T1000 (cell line): ENCODE results near the gene SCARB1.
"Not testable (repeated sequence)": the region's sequence is repeated elsewhere in the genome, so short reads cannot be mapped to it uniquely, and the experiment has no call there.

Source experiments
- DNase-seq: peaks from one replicate; lab custom pipeline; 2025; ENCODE audit warnings: mixed read lengths; lab: John Stamatoyannopoulos, UW

The SCARB1 gene

DNA sequence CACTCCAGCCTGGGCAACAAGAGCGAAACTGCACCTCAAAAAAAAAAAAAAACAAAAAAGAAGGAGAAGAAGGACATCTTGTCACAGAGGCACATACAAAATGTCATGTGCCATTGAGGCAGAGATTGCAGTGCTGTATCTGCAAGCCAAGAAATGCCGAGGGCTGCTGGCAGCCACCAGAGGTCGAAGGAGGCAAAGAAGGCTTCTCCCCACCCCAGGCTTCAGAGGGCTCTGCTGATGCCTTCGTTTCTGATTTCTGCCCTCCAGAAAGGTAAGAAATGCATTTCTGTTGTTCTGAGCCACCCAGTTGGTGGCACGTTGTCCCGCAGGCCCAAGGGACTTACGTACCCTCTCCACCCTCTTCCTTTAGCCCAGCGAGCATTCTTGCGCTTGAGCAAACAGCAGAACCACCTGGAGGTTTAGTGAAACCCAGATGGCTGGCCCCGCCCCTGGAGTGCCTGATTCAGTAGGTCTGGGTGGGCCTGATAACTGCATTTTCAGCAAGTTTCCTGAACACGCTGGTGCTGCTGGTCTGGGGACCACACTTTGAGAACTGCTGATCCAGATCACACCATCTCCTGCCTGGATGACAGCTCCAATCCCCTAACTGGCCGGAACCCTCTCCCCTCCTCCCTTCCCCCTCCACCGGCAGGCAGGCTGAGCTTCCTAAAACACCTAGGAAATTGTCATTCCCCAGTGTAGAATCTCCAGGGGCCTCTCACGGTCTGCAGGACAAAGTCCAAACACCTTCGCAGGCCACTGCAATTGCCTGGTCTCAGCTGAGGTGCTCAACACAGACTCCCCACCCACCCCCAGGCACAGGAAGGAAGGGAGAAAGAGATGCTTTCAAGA, 21.1 kb upstream of the SCARB1 start:
- DNase-seq: no peak

DNA sequence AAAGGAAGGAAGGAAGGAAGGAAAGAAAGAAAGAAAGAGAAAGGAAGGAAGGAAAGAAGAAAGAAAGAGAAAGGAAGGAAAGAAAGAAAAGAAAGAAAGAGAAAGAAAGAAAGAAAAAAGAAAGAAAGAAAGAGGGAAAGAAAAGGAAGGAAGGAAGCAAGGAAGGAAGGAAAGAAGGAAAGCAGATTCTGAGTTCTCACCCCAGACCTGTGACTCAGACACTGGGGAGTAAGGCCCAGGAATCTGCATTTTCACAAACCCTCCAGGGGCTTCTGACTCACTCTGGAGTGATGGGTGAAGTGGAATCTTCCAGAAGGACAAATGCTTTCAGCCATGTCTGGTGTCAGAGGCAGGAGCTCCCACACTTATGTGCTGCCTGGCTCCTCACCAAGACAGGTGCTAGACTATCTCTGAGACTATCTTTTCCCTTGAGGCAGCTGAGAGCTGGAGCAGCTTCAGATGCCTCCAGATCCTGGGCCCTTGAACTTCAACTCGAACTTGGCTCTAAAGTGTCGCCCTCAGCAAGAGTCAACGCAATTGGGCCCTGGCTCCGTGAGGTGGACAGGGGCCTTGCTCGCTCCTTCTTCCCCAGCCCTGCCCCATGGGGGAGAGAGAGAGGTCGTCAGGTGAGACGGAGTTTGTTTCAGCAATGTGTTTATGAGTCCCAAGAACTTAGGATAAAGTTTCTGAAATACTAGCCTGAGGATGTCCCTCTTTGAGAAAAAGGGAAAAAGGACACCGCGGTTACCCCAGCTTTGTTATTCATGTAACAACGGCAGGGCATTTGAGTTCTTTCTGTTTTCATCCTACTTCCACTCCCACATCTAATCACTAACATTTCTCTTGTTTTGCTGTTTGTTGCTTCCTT, 19.8 kb upstream of the SCARB1 start:
- DNase-seq: no peak

DNA sequence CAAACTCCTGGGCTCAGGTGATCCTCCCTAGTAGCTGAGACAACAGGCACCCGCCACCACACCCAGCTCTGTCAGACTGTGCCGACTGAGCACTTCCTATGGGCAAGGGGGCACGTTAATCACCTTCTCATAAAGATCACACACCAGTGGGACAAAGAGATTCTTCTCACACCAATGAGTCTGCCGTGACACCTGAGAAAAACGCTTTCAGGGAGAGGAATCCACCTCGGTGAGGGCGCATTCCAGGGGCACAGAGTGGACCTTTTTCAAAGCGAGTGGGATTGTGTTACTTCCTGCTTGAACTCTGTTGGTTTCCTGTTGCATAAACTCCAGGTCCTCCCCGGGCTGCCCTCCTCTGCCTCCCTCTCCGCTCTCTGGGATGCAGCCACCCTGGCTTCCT, 17.5 kb upstream of the SCARB1 start:
- DNase-seq: no peak

DNA sequence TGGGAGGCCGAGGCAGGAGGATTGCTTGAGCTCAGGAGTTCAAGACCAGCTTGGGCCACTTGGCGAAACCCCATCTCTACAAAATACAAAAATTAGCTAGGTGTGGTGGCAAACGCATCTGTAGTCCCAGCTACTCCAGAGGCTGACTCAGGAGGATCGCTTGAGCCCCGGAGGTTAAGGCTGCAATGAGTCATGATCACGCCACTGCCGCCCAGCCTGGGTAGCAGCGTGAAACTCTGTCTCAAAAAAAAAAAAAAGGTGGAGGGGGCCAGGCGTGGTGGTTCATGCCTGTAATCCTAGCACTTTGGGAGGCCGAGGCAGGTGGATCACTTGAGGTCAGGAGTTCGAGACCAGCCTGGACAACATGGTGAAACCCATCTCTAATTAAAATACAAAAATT, 16.7 kb upstream of the SCARB1 start:
- DNase-seq: not testable (repeated sequence)

DNA sequence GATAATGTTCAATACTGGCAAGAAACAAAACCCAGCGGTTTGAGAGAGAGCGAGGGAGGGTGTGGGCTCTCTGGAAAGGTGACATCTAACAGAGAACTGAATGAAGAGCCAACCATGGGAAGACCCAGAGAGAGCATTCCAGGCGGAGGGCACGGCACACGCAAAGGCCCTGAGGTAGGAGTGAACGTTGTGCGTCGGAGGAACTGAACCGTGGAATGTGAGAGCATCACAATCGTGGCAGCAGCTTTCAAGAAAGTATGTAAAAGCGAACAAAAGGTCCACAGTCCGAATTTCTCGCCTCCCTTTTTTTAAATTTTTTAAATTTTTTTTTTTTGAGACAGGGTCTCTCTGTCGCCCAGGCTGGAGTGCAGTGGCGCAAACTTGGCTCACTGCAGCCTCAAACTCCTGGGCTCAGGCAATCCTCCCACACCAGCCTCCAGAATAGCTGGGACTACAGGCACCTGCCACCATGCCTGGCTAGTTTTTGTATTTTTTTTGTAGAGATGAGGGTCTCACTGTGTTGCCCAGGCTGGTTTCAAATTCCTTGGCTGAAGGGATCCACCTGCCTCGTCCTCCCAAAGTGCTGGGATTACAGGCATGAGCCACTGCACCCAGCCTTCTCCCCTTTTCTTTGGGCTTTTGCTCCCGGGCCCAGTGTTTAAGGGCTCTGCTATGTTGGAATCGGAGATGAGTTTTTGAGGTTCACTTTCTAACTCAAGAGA, 15.3 kb upstream of the SCARB1 start:
- no peak for DNase-seq

DNA sequence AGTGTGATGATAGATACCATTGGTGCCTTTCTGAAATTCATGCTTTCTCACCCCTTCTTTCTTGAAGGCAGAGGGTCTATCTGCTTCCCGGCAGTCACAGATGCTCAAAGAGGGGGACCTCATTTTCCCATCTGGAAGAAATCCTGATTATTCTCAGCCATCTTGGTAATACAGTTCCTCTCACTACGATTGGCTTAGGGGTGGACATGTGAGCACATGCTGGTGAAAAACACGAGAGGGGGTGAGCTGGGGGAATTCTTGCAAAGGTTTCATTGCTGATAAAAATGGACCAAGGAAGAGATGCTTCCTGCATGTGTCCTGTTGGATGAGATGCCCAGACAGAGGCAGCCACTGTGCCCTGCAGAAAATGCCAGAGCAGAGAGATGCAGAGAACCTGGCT, 13.8 kb upstream of the SCARB1 start:
- no peak for DNase-seq

DNA sequence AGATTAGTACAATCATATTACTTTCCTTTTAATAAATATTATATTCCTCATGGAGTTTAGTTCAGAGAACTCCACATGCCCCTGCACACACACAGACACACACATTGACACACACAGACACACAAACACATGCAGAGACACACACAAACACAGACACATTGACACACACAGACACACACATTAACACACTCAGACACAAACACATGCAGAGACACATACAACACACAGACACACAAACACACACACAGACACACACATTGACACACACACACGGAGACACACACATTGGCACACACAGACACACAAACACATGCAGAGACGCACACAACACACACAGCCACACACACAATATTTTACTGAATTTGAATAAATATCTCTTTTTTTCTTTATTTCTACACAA, 12.5 kb upstream of the SCARB1 start:
- no peak for DNase-seq

DNA sequence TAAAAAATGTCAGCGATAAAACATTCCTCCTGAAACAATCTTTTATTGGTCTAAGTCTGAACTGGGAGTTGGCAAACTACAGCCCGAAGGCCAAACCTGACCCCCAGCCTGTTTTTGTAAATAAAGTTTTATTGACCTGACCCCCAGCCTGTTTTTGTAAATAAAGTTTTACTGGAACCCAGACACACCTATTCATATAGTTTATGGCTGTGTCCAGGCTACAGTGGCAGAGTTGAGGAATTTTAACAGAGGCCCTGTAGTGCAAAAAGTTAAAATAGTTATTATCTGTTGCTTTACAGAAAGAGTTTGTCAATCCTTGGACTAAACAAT, 12.1 kb upstream of the SCARB1 start:
- DNase-seq: no peak

DNA sequence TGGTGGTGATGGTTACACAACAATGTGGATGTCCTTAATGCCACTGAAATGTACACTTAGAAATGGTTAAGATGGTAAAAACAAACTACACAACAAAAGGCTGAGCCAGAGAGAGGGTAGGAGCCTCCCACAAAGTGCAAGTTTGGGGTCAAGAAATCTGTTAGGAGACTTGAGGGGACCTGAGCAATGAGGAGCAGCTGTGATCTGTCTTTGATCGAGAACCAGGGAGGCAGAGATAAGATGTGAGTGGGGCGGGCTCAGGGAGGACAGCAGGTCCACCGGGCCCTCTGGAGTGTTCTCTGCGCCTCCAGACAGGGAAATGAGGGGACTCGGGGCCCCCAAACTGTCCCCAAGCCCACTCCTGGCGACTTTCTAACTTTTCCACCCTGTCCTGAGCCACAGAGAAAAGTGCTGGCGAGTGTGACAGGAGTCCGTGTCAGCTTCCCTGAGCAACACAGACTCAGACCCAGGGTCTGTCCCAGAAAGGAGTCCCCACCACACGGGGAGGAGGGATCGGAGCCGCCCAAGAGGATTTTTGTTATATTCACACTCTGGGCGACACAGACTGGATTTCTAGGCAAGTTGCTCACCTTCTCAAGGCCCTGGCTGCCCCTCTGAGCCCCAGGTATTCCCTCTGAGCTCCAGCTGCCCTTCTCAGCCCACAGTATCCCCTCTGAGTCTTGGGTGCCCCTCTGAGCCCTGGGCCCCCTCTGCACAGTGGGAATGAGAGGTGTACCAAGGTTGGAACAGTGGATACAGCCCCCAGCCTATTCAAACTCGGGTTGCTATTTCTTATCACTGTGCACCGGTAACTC, 11.5 kb upstream of the SCARB1 start:
- DNase-seq: no peak

DNA sequence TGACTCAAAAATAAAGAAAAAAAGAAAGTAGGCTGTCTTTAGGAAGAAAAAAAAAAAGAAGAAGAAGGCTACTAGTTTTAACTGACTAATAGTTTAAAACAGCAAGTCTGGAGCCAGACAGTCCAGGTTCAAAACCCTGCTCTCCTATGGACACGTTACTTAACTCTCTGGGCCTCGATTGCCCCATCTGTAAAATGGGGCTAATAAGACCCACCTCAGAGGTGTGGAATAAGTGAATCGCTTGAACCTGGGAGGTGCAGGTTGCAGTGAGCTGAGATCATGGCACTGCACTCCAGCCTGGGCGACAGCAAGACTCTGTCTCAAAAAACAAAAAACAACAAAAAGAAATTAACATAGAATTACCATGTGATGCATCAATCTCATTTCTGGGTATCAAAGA, 10.5 kb upstream of the SCARB1 start:
- DNase-seq: no peak

DNA sequence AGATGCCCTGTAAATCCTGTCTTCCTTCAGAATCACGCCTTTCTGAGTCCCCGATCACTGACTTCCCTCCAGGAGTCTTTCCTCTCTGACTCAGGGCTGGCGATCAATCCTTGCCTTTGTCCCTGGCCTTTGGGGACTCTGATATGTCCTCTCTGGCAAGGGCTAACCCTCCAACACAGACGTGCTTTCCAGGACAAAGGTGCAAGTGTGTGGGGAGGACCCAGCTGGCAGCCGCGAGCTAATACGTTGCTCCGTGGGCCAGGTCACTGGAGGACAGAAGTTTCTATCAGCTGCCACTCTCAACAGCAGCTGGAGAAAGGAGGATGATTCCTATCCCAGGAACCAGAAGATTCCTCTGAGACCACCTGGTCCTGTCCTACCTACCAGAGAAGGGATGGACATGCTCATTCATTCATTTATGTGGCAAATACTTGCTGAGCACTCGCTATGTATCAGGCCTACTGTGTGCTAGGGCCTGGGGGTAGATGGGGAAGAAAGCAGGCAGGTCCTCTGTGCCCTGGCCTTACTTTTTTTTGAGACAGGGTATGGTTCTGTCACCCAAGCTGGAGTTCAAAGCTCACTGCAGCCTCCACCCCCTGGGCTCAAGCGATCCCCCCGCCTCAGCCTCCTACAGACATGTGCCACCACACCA, 8.5 kb upstream of the SCARB1 start:
- no peak for DNase-seq

DNA sequence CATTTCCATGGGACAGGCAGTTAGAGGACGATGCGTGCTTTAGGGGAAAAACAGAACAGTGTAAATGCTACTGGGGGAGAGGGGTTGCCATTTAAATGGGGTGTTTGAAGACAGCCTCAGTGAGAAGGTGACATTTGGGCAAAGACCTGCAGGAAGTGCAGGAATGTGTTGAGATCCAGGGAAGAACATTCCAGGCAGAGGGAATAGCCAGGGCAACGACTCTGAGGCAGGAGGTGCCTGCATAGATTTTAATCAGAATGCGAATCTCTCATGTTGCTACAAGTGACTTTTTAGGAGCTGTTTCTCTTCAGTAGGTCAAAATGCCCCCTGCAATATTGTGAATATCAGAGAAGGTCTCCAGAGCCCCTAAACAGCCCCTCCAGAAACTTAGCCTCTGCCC, 7.6 kb upstream of the SCARB1 start:
- DNase-seq: no peak

DNA sequence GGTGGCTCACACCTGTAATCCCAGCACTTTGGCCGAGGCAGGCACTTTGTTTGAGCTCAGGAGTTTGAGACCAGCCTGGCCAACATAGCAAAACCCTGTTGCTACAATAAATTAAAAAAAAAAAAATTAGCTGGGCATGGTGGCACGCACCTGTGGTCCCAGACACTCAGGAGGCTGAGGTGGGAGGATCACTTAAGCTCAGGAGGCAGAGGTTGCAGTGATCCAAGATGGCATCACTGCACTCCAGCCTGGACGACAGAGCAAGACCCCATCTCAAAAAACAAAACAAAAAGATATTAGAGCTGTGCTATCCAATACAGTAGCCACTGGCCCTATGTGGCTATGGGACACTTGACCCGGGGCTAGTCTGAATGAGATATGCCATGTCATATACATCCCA, 6.9 kb upstream of the SCARB1 start:
- no peak for DNase-seq

DNA sequence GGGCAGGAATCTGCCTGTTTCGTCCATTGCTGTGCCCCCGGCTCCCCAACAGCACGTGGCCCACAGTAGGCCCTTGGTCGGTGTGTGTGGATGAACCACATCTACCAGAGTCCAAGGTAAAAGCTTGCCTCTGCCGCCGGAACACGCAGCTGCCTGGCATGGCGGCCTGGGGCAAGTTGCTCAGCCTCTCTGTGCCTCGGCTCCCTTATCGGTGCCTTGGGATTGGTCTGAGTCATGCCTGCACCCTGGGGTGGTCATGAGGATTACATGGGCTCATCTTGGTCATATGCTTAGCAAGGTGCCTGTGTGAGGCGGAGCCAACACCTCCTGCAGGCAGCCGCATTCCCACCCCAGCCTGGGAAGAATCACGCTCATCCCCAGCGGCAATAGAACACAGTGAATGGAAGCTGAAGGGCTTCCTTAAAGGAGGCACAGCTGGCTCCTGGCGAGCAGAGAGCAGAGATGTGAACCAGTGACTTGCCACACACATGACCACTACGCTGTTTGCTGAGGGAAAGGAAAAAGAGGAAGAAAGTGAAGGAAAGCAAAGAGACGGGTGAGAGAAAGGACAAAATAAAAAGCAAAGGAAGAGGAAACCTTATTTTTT, 5.5 kb upstream of the SCARB1 start:
- DNase-seq: no peak

DNA sequence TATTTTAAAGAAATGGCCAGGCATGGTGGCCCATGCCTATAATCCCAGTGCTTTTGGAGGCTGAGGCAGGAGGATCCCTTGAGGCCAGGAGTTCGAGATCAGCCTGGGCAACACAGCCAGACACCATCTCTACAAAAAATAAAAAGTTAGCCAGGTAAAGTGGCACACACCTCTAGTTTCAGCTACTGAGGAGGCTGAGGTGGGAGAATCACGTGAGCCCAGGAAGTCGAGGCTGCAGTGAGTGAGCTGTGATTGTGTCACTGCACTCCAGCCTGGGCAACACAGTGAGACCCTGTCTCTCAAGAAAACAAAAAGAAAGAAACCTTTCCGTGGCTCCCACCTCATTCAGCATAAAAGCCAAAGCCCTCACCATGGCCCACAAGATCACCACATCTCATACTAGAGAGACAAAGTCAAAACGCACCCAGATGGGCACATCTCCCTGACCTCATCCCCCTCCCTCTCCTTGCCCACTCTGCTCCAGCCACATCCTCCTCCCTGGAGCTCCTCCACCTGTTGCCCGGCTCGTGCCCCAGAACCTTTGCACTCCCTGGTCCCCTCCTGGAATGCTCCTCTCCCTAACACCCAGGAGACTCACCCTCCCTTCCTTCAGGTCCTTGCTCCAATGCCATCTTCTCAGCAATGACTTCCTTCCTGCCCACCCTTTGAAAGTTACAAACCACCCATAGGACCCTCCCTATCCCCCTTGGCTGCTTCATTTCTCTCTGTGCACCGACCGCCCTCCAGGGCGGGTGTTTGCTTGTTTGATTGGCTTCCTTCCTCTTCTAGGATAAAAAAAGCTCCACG, 4.8 kb upstream of the SCARB1 start:
- no peak for DNase-seq

DNA sequence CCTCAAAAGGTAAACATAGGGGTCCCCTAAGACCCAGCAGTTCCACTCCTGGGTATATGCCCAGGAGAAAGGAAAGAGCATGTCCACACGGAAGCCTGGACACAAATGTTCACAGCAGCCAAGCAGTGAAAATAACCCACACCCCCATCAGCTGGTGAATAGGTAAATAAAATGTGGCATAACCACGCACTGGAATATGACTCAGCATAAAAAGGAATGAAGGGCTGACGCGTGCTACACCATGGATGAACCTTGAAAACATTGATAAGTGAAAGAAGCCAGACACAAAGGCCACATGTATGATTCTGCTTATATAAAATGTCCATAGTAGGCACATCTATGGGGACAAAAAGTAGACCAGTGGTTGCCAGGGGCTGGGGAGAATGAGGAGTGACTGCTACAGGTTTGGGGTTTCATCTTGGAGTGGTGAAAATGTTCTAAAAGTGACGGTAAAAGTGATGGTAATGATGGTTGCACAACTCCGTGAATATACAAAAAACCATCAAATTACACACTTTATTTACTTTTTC, 3.8 kb upstream of the SCARB1 start:
- no peak for DNase-seq

DNA sequence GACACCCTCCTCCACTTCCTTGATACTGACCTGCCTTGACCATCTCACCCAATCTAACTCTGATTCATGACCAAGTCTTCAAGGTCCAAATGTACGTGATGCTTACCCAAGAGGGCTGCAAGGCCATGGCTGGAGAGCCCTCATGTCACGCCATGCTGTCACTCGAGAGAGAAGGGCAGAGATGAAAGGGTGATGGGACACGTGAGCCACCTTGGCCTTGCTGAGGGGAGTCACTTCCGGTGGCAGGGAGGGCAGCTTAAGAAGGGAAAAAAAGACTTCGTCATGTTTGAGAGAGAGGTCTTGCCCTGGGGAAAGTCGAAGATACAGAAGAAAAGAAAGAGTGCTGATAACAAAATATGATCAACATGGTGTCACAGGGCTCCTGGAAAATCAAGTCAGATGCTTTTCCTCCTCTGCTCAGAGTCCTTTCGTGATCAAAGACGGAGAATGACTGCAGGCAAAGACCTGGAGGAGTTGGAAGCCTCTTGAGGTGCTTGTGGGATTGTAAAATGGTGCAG, 3.3 kb upstream of the SCARB1 start:
- no peak for DNase-seq

DNA sequence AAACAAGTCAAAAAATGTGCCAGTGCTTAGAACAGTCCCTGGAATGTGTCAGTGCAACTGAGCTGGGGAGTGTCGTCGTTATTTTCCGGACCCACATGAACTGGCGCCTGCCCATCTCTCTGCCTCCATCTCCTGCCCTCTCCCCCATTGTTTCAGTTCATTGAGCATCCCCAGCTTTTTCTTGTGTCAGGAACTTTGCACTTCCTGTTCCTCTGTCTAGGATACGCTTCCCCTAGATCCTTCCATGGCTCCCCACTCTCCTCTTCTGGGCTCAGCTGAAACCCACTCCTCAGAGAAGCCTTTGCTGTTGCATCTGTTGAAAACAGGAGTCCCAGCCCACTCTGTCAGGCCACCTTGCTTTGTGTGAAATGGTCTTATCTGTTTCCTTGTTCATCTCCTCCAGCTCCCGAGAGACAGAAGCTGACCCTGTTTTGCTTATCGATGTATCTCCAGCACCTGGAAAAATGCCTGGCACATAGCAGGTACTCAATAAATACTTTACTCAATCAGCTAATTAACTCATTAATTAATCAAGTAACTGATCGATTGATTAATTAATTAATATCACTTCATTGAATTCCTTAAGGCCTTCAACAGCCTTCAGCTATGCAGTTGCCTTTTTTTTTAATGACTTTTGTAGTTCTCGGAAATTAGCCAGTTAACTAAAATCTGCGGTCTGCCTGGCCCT, 2.7 kb upstream of the SCARB1 start:
- no peak for DNase-seq

DNA sequence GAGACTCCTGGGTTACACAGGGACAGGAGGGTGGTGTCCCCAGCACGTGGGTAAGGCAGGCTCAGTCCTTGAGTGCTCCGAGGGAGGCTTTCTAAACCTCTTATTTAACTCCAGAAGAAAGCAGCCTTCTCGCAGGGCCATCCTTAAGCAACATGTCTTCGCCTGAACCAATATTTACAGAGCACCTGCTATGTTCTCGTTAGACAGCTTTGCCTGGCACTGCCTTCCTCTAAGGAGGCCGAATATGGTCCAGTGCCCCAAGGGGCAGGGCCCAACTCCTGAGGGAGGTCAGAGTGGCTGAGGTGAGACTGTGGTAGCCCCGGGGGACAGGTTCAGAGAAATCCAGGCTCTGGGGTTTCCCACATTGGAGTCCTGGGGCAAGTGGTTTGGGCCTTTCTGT, 2.1 kb upstream of the SCARB1 start:
- DNase-seq: no peak
